Activated T-helper 1 cell treated with anti-CD3 and anti-CD28 coated beads, Interleukin-12 subunit alpha, Interleukin-12 subunit beta, Interleukin-2, Interleukin-4 antibody, amounts not matched to agents 30 ng/mL and 10 ng/mL and 1 ng/mL, durations not matched to agents 14 hours and 24 hours and 36 hours (primary cell): ENCODE results near the gene ALPG. TPM values are rescaled to one million over a fixed set of nuclear protein-coding genes. Genes with fewer than 3 reads are reported as not detected.
"Not testable (repeated sequence)": the region's sequence is repeated elsewhere in the genome, so short reads cannot be mapped to it uniquely, and the experiment has no call there.

Source experiments
- DNase-seq: peaks from one replicate; pipeline ENCODE4 v3.0.0; 2021; ENCODE audit warnings: low spot score
- H3K27ac Mint-ChIP-seq: one replicate; pipeline ENCODE4 v1.8.0; 2021; ENCODE audit warnings: mild to moderate bottlenecking, mixed read lengths
- H3K27me3 Mint-ChIP-seq: one replicate; pipeline ENCODE4 v1.8.0; 2022; ENCODE audit warnings: mild to moderate bottlenecking, moderate library complexity, mixed read lengths; ENCODE audit not compliant: insufficient read depth
- H3K36me3 Mint-ChIP-seq: one replicate; pipeline ENCODE4 v1.8.0; 2021; ENCODE audit warnings: low read depth, mixed read lengths
- H3K4me1 Mint-ChIP-seq: one replicate; pipeline ENCODE4 v1.8.0; 2021; ENCODE audit warnings: low read depth, mixed read lengths
- H3K4me3 Mint-ChIP-seq: one replicate; pipeline ENCODE4 v1.8.0; 2021; ENCODE audit warnings: mild to moderate bottlenecking, moderate library complexity, mixed read lengths
- H3K9me3 Mint-ChIP-seq: one replicate; pipeline ENCODE4 v1.8.0; 2021; ENCODE audit warnings: mixed read lengths
- intact Hi-C: fragments of 100-400 bp; cut with micrococcal nuclease; formaldehyde crosslinking; loops from one replicate; pipeline ENCODE4 v1.15.1; 2024
- total RNA-seq: library from RNA; stranded (reverse); gene quantifications from 2 replicates; pipeline ENCODE4 v1.2.3, GENCODE V29; 2022

Gene ALPG
- total RNA-seq, 1 donor from 2014 or later = not detected

DNA sequence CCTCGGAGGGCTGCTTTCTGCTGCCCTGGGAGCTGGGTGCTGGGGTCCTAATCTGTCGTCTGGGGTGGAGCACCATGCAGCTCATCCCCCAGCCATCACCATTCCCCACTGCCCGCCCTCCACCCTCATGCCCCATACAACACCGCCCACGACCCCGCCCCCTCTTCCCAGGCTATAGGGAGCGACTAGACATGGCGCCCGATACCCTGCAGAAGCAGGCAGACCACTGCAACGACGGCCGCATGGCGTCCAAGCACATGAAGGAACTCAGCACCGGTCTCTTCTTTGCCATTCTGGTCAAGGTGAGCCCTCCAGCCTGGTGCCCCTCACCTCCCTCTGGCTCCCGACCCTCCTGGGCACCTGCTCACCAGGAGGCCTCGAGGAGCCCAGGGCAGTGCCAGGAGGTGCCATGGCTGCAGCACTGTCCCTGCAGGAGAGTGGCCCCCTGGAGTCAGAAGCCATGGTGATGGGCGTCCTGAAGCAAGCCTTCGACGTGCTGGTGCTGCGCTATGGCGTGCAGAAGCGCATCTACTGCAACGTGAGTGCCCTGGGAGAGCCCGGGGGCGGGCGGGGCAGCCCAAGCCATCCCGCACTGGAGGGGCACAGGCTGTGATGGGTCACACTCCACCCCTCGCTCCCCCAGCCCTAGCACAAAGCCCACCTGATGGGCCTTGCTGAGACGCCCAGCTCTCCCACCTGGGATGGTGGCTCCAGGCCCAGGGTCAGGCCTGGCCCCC is 38.7 kb downstream of the ALPG start:
- H3K4me1 Mint-ChIP-seq, H3K27ac Mint-ChIP-seq, H3K36me3 Mint-ChIP-seq, DNase-seq, H3K27me3 Mint-ChIP-seq, H3K9me3 Mint-ChIP-seq, H3K4me3 Mint-ChIP-seq: not testable (repeated sequence)
- intact Hi-C loops = loop anchor here (2.0 kb wide), 1 partner anchor 77 kb away; no protein-coding TSS in a partner anchor

DNA sequence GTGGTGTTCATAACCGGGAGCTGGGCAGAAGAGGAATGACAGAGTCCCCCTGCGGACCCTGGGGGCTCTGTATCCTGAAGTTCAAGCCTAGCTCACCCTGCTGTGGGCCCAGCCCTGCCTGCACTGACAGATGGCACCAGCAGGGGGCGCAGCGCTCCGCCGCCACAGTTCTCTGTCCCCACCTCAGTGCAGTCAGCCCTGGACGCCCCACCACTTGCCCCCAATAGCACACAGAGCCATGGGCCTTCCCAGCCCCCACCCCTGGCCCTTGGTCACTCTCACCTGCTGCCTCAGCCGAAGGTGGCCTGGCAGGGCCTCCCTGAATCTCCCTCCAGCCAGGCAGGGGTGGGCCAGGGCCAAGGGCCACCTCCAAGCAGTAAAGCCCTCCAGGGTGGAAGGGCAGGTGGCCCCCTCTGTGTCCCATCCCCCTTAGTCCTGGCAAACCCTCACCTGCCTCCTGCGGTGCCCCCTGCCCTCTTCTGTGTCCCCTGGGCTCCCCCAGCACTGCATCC is 39.7 kb downstream of the ALPG start:
- H3K4me3 Mint-ChIP-seq, DNase-seq, H3K27ac Mint-ChIP-seq, H3K27me3 Mint-ChIP-seq, intact Hi-C loops, H3K36me3 Mint-ChIP-seq, H3K9me3 Mint-ChIP-seq, H3K4me1 Mint-ChIP-seq: not testable (repeated sequence)

- Mint-ChIP-seq H3K9me3 (no peaks in the 10 kb centered on the region), H3K4me1 (peaks cover 4% of the 10 kb centered on the region), H3K4me3 (no peak overlapping the region), H3K36me3 (no peaks in the 10 kb centered on the region), H3K27me3 (peaks cover 2% of the 10 kb centered on the region), H3K27ac (no peak overlapping the region)
- intact Hi-C loops = no loop called here
- no peak for DNase-seq
Observed at GRCh38 chr2:232447091-232447620, 40.5 kb downstream of the ALPG start.

- DNase-seq = no peak
- Mint-ChIP-seq H3K4me1 (peaks cover 4% of the 10 kb centered on the region), H3K9me3 (no peaks in the 10 kb centered on the region), H3K27me3 (peaks cover 2% of the 10 kb centered on the region), H3K4me3 (no peak overlapping the region), H3K36me3 (no peaks in the 10 kb centered on the region), H3K27ac (no peak overlapping the region)
- intact Hi-C loops = no loop called here
Observed at GRCh38 chr2:232447638-232448303, 41.1 kb downstream of the ALPG start.

- no peaks in the 10 kb centered on the region for H3K9me3 Mint-ChIP-seq
- no peak overlapping the region for H3K4me3 Mint-ChIP-seq
- no peaks in the 10 kb centered on the region for H3K36me3 Mint-ChIP-seq
- no peak for DNase-seq
- H3K27ac Mint-ChIP-seq = no peak overlapping the region
- intact Hi-C loops = no loop called here
- H3K27me3 Mint-ChIP-seq = peaks cover 2% of the 10 kb centered on the region
- H3K4me1 Mint-ChIP-seq = peaks cover 4% of the 10 kb centered on the region
Observed at GRCh38 chr2:232448304-232448690, 41.7 kb downstream of the ALPG start.

DNA sequence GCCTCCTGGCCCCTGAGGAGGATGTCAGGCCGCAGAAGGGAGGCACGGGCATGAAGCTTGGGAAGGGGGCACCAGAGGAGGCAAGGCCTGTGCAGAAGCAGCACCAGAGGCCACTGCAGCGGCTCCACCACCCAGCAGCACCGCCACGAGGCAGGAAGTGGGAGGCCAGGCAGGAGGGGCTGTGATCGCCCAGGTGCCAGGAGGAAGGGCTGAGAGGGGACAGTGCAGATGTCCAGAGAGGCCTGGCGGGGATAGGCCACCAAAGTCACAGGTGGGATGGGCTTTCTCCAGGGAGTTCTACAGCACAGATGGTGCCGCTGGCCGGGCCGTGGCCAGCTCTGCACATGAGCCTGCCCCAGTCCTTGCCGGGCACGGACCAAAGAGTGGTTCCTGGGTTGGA is 43.3 kb downstream of the ALPG start:
- no peak overlapping the region for H3K27ac Mint-ChIP-seq
- H3K4me1 Mint-ChIP-seq = peaks cover 4% of the 10 kb centered on the region
- no peaks in the 10 kb centered on the region for H3K9me3 Mint-ChIP-seq
- H3K27me3 Mint-ChIP-seq = peaks cover 3% of the 10 kb centered on the region
- no peak overlapping the region for H3K4me3 Mint-ChIP-seq
- H3K36me3 Mint-ChIP-seq = no peaks in the 10 kb centered on the region
- intact Hi-C loops = no loop called here
- no peak for DNase-seq

- H3K4me1 Mint-ChIP-seq, H3K27me3 Mint-ChIP-seq, H3K9me3 Mint-ChIP-seq, intact Hi-C loops, H3K36me3 Mint-ChIP-seq, H3K4me3 Mint-ChIP-seq, H3K27ac Mint-ChIP-seq, DNase-seq: not testable (repeated sequence)
Observed at GRCh38 chr2:232451645-232452044, 45.0 kb downstream of the ALPG start.

GRCh38 chr2:232454630-232455029 is 48.0 kb downstream of the ALPG start:
- H3K9me3 Mint-ChIP-seq = no peaks in the 10 kb centered on the region
- intact Hi-C loops = no loop called here
- no peak overlapping the region for H3K27ac Mint-ChIP-seq
- H3K27me3 Mint-ChIP-seq = peaks cover 5% of the 10 kb centered on the region
- DNase-seq = no peak
- H3K4me3 Mint-ChIP-seq = no peak overlapping the region
- H3K4me1 Mint-ChIP-seq = no peaks in the 10 kb centered on the region
- no peaks in the 10 kb centered on the region for H3K36me3 Mint-ChIP-seq

GRCh38 chr2:232455426-232456255 is 49.0 kb downstream of the ALPG start, which contains the start of gene ALPI:
Gene ALPI (plus strand): TSS chr2:232456153. CDS start chr2:232456200, 47 bp downstream.
- DNase-seq = no peak
- H3K9me3 Mint-ChIP-seq = no peaks in the 10 kb centered on the region

GRCh38 chr2:232456296-232457120 is 49.9 kb downstream of the ALPG start:
- no peak overlapping the region for H3K4me3 Mint-ChIP-seq
- no peaks in the 10 kb centered on the region for H3K36me3 Mint-ChIP-seq
- H3K9me3 Mint-ChIP-seq = no peaks in the 10 kb centered on the region
- intact Hi-C loops = no loop called here
- H3K27ac Mint-ChIP-seq = no peak overlapping the region
- no peak for DNase-seq
- peaks cover 5% of the 10 kb centered on the region for H3K27me3 Mint-ChIP-seq
- no peaks in the 10 kb centered on the region for H3K4me1 Mint-ChIP-seq

More at GRCh38 chr2:232455426-232456255, 49.0 kb downstream of the ALPG start, which contains the start of gene ALPI:
- Mint-ChIP-seq H3K27ac (no peak within 1 kb of the TSS), H3K27me3 (peaks cover 5% of the 10 kb centered on the region), H3K36me3 (no peaks in the 10 kb centered on the region), H3K4me1 (no peaks in the 10 kb centered on the region), H3K4me3 (no peak within 1 kb of the TSS)
- intact Hi-C loops = no loop called here

- Mint-ChIP-seq H3K4me3 (no peak overlapping the region), H3K27ac (no peak overlapping the region), H3K9me3 (no peaks in the 10 kb centered on the region), H3K4me1 (no peaks in the 10 kb centered on the region), H3K36me3 (no peaks in the 10 kb centered on the region), H3K27me3 (peaks cover 6% of the 10 kb centered on the region)
- intact Hi-C loops = no loop called here
- DNase-seq = no peak
Observed at GRCh38 chr2:232457121-232458011, 50.7 kb downstream of the ALPG start.
